Mucosa of descending colon (tissue), 3 donors: ENCODE results near the gene YPEL2. TPM values are rescaled to one million over a fixed set of nuclear protein-coding genes. Genes with fewer than 3 reads are reported as not detected.

ENCODE experiments used
- ATAC-seq: fragments of 200-7000 bp; cut with Tn5 transposase; one replicate; pipeline ENCODE4 v1.9.1; 2020; ENCODE audit warnings: mild to moderate bottlenecking, moderate library complexity
- DNase-seq, 3 donors: peaks; one replicate each; pipeline ENCODE4 v3.0.0-alpha.2; 2020
- H3K36me3 ChIP-seq: fragments of 200-600 bp; one replicate; pipeline ENCODE4 v1.8.0; 2021; ENCODE audit warnings: low read depth, mild to moderate bottlenecking
- H3K4me1 ChIP-seq: fragments of 200-600 bp; one replicate; pipeline ENCODE4 v1.8.0; 2021; ENCODE audit warnings: low read depth, mild to moderate bottlenecking
- H3K4me3 ChIP-seq: fragments of 200-600 bp; one replicate; pipeline ENCODE4 v1.8.0; 2021; ENCODE audit warnings: mild to moderate bottlenecking
- H3K9me3 ChIP-seq: fragments of 200-600 bp; one replicate; pipeline ENCODE4 v1.8.0; 2021; ENCODE audit warnings: mild to moderate bottlenecking
- intact Hi-C, 2 donors: fragments of 100-400 bp; cut with DNase I in 1 of 2; cut with micrococcal nuclease in 1 of 2; formaldehyde crosslinking; loops; one replicate each; pipeline versions ENCODE4 v1.11.0 to v1.11.1; 2022; cut with DNase I, micrococcal nuclease
- total RNA-seq, 3 donors: library from RNA; stranded (reverse); fragmentation: NEBNext Ultra II Directional in 2 of 3; extraction: Animal tissue kit (Norgen Biotek cat#: 25700) in 2 of 3; gene quantifications; one replicate each; pipeline versions ENCODE4 v1.2.1 to v1.2.4, GENCODE V29; 2021 to 2023
- TF ChIP-seq, protein P1 (sequence below): fragments of 200-600 bp; IDR thresholded peaks from one replicate; pipeline ENCODE4 v1.8.0; 2022; ENCODE audit warnings: antibody characterized with exemption, mild to moderate bottlenecking
- donor health status: DM: no; HTN: no; CAD: no; lungs with moderate emphysema.
- donor health status: DM: no; HTN: no; CAD: no.
- donor health status: DM: no; HTN: yes; CAD: no.

Gene YPEL2
- total RNA-seq, 3 donors from 2014 or later: 29.6 to 33.8 (median 32.8) TPM

DNA sequence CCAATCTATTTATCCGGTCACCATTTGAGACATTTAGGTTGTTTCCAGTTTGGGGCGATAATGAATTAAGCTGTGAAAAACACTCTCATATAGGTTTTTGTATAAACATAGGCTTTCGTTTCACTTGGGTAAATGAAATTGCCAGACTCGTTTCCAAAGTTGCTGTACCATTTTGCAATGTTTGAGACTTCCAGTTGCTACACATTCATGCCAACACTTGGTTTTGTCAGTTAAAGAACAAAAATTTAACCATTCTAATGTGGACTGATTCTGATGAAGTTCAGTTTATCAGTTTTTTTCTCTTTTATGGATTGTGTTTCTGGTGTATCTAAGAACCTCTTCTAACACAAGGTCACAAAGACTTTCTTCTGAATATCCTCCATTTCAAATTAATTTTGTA is 52.4 kb downstream of the YPEL2 start:
- Histone ChIP-seq H3K4me3 (no peak overlapping the region), H3K4me1 (peaks cover 39% of the 10 kb centered on the region), H3K36me3 (no peaks in the 10 kb centered on the region), H3K9me3 (no peaks in the 10 kb centered on the region)
- TF ChIP-seq, protein P1, sequence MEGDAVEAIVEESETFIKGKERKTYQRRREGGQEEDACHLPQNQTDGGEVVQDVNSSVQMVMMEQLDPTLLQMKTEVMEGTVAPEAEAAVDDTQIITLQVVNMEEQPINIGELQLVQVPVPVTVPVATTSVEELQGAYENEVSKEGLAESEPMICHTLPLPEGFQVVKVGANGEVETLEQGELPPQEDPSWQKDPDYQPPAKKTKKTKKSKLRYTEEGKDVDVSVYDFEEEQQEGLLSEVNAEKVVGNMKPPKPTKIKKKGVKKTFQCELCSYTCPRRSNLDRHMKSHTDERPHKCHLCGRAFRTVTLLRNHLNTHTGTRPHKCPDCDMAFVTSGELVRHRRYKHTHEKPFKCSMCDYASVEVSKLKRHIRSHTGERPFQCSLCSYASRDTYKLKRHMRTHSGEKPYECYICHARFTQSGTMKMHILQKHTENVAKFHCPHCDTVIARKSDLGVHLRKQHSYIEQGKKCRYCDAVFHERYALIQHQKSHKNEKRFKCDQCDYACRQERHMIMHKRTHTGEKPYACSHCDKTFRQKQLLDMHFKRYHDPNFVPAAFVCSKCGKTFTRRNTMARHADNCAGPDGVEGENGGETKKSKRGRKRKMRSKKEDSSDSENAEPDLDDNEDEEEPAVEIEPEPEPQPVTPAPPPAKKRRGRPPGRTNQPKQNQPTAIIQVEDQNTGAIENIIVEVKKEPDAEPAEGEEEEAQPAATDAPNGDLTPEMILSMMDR: no peak
- DNase-seq: no peak
- ATAC-seq: no peak
- intact Hi-C loops: no loop called here

DNA sequence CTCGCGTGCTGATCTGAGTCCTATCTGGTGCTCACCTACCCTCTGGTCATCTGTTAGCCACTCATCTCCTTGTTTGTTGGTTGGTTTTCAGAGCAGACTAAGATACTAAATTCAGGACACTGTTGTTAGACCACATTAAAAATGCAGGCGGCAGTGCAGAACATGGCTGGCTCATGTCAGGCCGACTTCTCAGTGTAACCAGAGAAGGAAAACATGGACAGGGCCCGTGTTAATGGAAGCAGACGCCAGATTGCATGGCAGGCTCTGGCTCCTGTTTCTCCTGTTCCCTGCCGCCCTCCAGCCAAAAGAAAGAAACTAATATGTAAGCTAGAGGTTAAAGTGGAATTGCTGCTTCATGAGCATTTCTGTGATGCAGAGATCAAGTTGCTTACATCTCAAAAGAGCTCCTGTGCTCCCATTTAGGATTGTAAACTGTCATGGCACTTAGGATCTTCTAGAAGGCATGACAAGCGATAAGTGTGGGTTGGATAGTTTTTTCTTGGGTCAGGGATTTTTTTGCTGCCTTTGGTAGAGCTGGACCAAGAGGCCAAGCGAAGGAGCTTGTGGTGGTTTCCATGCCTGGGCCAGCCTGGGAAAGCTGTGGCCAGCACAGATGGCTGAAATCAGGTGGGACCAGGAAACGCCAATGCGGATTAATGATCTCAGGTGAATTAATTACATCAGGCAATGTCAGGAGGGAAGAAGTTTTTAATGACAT is 56.1 kb downstream of the YPEL2 start:
- H3K9me3 ChIP-seq: no peaks in the 10 kb centered on the region
- peaks cover 3% of the 10 kb centered on the region for H3K4me1 ChIP-seq
- no peak for ATAC-seq
- DNase-seq: no peak
- intact Hi-C loops: no loop called here
- H3K4me3 ChIP-seq: no peak overlapping the region
- TF ChIP-seq, protein P1: no peak
- H3K36me3 ChIP-seq: peaks cover 9% of the 10 kb centered on the region

DNA sequence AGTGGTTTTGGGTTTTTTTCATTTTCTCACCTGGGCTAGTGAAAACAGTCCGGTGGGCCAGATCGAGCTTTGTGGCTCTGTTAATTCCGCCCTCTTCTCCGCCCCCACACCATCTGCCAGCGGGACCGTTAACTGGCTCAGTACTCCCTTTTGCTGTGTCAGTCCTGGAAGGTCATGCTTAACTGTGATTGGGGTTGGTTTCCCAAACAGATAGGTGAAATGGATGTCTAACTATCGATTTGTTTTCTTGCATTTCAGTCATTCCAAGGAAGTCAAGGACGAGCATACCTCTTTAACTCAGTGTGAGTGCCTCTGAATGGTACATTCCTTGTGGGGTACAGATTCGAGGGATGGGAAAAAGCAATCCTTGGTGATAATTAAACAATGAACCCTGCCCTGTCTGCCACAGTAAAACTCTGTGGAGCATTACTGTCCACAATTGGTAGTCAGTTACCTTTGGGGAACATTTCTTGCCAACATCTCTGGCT is 56.7 kb downstream of the YPEL2 start:
- Histone ChIP-seq H3K4me3 (no peak overlapping the region), H3K4me1 (no peaks in the 10 kb centered on the region), H3K9me3 (no peaks in the 10 kb centered on the region), H3K36me3 (peaks cover 9% of the 10 kb centered on the region)
- intact Hi-C loops: no loop called here
- TF ChIP-seq, protein P1: no peak
- DNase-seq (no peak), ATAC-seq (no peak)

GRCh38 chr17:59389066-59389465 is 57.6 kb downstream of the YPEL2 start:
- Histone ChIP-seq H3K4me1 (no peaks in the 10 kb centered on the region), H3K36me3 (peaks cover 9% of the 10 kb centered on the region), H3K4me3 (no peak overlapping the region), H3K9me3 (no peaks in the 10 kb centered on the region)
- DNase-seq (no peak), ATAC-seq (no peak)
- TF ChIP-seq, protein P1: no peak
- intact Hi-C loops: no loop called here

DNA sequence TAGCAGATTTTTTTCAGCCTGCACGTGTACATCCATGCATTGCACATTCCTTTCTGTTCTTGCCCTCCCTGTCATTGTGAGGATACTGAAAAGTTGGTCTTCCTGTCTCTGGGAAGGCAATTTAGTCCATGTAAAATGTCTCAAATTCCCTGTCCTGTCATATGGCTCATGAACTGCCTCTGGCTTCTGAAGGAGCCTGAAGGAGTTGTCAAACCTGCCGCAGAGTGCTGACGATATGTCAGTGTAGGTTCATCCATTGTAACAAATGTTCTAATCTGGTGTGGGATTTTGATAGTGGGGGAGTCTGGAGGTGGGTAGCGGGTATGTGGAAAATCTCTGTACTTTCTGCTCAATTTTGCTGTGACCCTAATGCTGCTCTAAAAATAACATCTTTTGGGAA is 59.6 kb downstream of the YPEL2 start:
- intact Hi-C loops: no loop called here
- DNase-seq (no peak), ATAC-seq (no peak)
- Histone ChIP-seq H3K36me3 (peaks cover 9% of the 10 kb centered on the region), H3K9me3 (no peaks in the 10 kb centered on the region), H3K4me1 (no peaks in the 10 kb centered on the region), H3K4me3 (no peak overlapping the region)
- TF ChIP-seq, protein P1: no peak
